ENCODE measurements around the gene MVP.
"Not testable (repeated sequence)": the region's sequence is repeated elsewhere in the genome, so short reads cannot be mapped to it uniquely, and the experiment has no call there.

MVP gene

GRCh38 chr16:29883987-29884386, 63.7 kb downstream of the MVP start:
- DNase-seq (ENCODE audit: low read depth): no peak
- TF ChIP-seq CTCF (IDR thresholded peaks at IDR 0.05; ENCODE audit: low read depth, low read length, missing control alignments): no peak
- no peak overlapping the region for H3K4me3 ChIP-seq (ENCODE audit: low read depth, low read length)

GRCh38 chr16:29889372-29889771, 69.1 kb downstream of the MVP start:
- not testable (repeated sequence) for DNase-seq (ENCODE audit: low read depth); H3K4me3 ChIP-seq (ENCODE audit: low read depth, low read length)

- H3K4me3 ChIP-seq (ENCODE audit: low read depth, low read length): no peak overlapping the region
- no peak for DNase-seq (ENCODE audit: low read depth)
- TF ChIP-seq CTCF (IDR thresholded peaks at IDR 0.05; ENCODE audit: low read depth, low read length, missing control alignments): no peak
These were observed 71.5 kb downstream of the MVP start for GRCh38 chr16:29891525-29892457.

- TF ChIP-seq CTCF (IDR thresholded peaks at IDR 0.05; ENCODE audit: low read depth, low read length, missing control alignments): no peak
- DNase-seq (ENCODE audit: low read depth): no peak
- H3K4me3 ChIP-seq (ENCODE audit: low read depth, low read length): no peak overlapping the region
These were observed 72.2 kb downstream of the MVP start for GRCh38 chr16:29892458-29892813.

GRCh38 chr16:29893553-29893952, 73.3 kb downstream of the MVP start:
- DNase-seq (ENCODE audit: low read depth): no peak
- H3K4me3 ChIP-seq (ENCODE audit: low read depth, low read length): no peak overlapping the region
- TF ChIP-seq CTCF (IDR thresholded peaks at IDR 0.05; ENCODE audit: low read depth, low read length, missing control alignments): no peak

GRCh38 chr16:29894352-29894751, 74.1 kb downstream of the MVP start:
- TF ChIP-seq CTCF (IDR thresholded peaks at IDR 0.05; ENCODE audit: low read depth, low read length, missing control alignments): no peak
- no peak overlapping the region for H3K4me3 ChIP-seq (ENCODE audit: low read depth, low read length)
- DNase-seq (ENCODE audit: low read depth): no peak

- no peak for TF ChIP-seq CTCF (IDR thresholded peaks at IDR 0.05; ENCODE audit: low read depth, low read length, missing control alignments)
- no peak for DNase-seq (ENCODE audit: low read depth)
- no peak overlapping the region for H3K4me3 ChIP-seq (ENCODE audit: low read depth, low read length)
These were observed 76.6 kb downstream of the MVP start for GRCh38 chr16:29896841-29897240.
